MCF 10A (cell line): Measurements from ENCODE around the gene VOPP1. TPM values are rescaled to one million over a fixed set of nuclear protein-coding genes. Genes with fewer than 3 reads are reported as not detected.
A peak's percentile ranks its signal among the peaks of the same experiment; 100 is the strongest.

Experiments
- BruUV-seq: library from RNA; stranded (reverse); fragments of 400-500 nt; replicated peaks from 2 replicates; lab custom pipeline; 2021; lab: Mats Ljungman, UMichigan
- CTCF ChIA-PET: fragments of 300-600 bp; sonication (Branson Sonifier 250); formaldehyde crosslinking; extraction: SDS; loops from one replicate; lab custom pipeline; 2021; ENCODE audit warnings: antibody characterized with exemption, inconsistent platforms; lab: Yijun Ruan, JAX
- POLR2A ChIA-PET: fragments of 300-600, 350-650 bp; sonication (Branson Sonifier 250); formaldehyde crosslinking; extraction: SDS; loops from one replicate; lab custom pipeline; 2020; ENCODE audit warnings: antibody characterized with exemption, inconsistent platforms; lab: Yijun Ruan, JAX
- DNase-seq: peaks from one replicate; pipeline ENCODE4 v3.0.0-alpha.2; 2018; ENCODE audit not compliant: unreplicated experiment
- H3K27ac Mint-ChIP-seq: one replicate; pipeline ENCODE4 v1.8.0; 2022; ENCODE audit warnings: mild to moderate bottlenecking, low read depth, mixed read lengths; ENCODE audit not compliant: unreplicated experiment
- H3K27me3 Mint-ChIP-seq: one replicate; pipeline ENCODE4 v1.8.0; 2022; ENCODE audit warnings: mixed read lengths; ENCODE audit not compliant: insufficient read depth, unreplicated experiment
- H3K36me3 Mint-ChIP-seq: one replicate; pipeline ENCODE4 v1.8.0; 2022; ENCODE audit warnings: mild to moderate bottlenecking, moderate library complexity, mixed read lengths; ENCODE audit not compliant: insufficient read depth, unreplicated experiment
- H3K4me1 Mint-ChIP-seq: one replicate; pipeline ENCODE4 v1.8.0; 2022; ENCODE audit warnings: mixed read lengths; ENCODE audit not compliant: insufficient read depth, unreplicated experiment
- H3K4me3 Mint-ChIP-seq: one replicate; pipeline ENCODE4 v1.8.0; 2022; ENCODE audit warnings: mild to moderate bottlenecking, moderate library complexity, mixed read lengths; ENCODE audit not compliant: unreplicated experiment
- H3K9me3 Mint-ChIP-seq: one replicate; pipeline ENCODE4 v1.8.0; 2022; ENCODE audit warnings: mixed read lengths; ENCODE audit not compliant: unreplicated experiment
- CTCF ChIP-seq: fragments of 200-600 bp; IDR thresholded peaks from one replicate; pipeline ENCODE4 v1.8.0; 2022; ENCODE audit warnings: antibody characterized with exemption, mild to moderate bottlenecking; ENCODE audit not compliant: unreplicated experiment
- intact Hi-C: fragments of 100-400 bp; cut with micrococcal nuclease; formaldehyde crosslinking; loops from 2 replicates; pipeline ENCODE4 v1.14.1; 2022
- total RNA-seq: library from RNA; stranded (reverse); gene quantifications from 2 replicates; pipeline ENCODE4 v1.2.3, GENCODE V29; 2022

The VOPP1 gene
- total RNA-seq, 1 experiment from 2014 or later = 29.2 TPM

- Mint-ChIP-seq H3K36me3 (peaks cover 14% of the 10 kb centered on the region), H3K4me1 (peaks cover 42% of the 10 kb centered on the region), H3K9me3 (no peaks in the 10 kb centered on the region), H3K27me3 (no peaks in the 10 kb centered on the region), H3K4me3 (no peak overlapping the region), H3K27ac (no peak overlapping the region)
- ChIA-PET CTCF (interaction anchor here (0.8 to 2.2 kb wide), 3 partner anchors 9 to 131 kb away, joined by 4 to 5 read pairs (median 4); no protein-coding TSS in a partner anchor), POLR2A (interaction anchor here (4.3 kb wide), 1 partner anchor 17 kb away, joined by 40 read pairs; the partner anchor contains the start of gene VOPP1)
- BruUV-seq = no TSS peak
- intact Hi-C loops = no loop called here
- TF ChIP-seq CTCF = no peak
- no peak for DNase-seq
Observed at GRCh38 chr7:55555160-55555559, 17.1 kb downstream of the VOPP1 start.

- POLR2A ChIA-PET = interaction anchor here (0.7 to 4.3 kb wide), 3 partner anchors 10 to 18 kb away, joined by 3 to 40 read pairs (median 5); partner anchors contain the start of gene VOPP1
- H3K4me1 Mint-ChIP-seq = peaks cover 42% of the 10 kb centered on the region
Observed at GRCh38 chr7:55554038-55554437, 18.3 kb downstream of the VOPP1 start.

GRCh38 chr7:55553024-55553345 lies 19.3 kb downstream of the VOPP1 start:
- H3K4me3 Mint-ChIP-seq = no peak overlapping the region

More at GRCh38 chr7:55554038-55554437, 18.3 kb downstream of the VOPP1 start:
- no peak for DNase-seq
- intact Hi-C loops = no loop called here
- Mint-ChIP-seq H3K27ac (no peak overlapping the region), H3K9me3 (no peaks in the 10 kb centered on the region), H3K27me3 (no peaks in the 10 kb centered on the region), H3K36me3 (peaks cover 14% of the 10 kb centered on the region), H3K4me3 (no peak overlapping the region)
- CTCF ChIA-PET = interaction anchor here (0.6 to 2.2 kb wide), 5 partner anchors 10 to 299 kb away, joined by 3 to 5 read pairs (median 3); no protein-coding TSS in a partner anchor
- TF ChIP-seq CTCF = no peak
- no TSS peak for BruUV-seq

More at GRCh38 chr7:55553024-55553345, 19.3 kb downstream of the VOPP1 start:
- H3K36me3 Mint-ChIP-seq = peaks cover 14% of the 10 kb centered on the region
- no peak for TF ChIP-seq CTCF
- BruUV-seq = no TSS peak
- no peak for DNase-seq
- H3K27ac Mint-ChIP-seq = peak overlapping the region; percentile 75
- POLR2A ChIA-PET = interaction anchor here (1.1 to 4.3 kb wide), 5 partner anchors 11 to 21 kb away, joined by 3 to 40 read pairs (median 4); partner anchors contain the start of gene VOPP1
- intact Hi-C loops = no loop called here
- H3K9me3 Mint-ChIP-seq = no peaks in the 10 kb centered on the region
- H3K4me1 Mint-ChIP-seq = peaks cover 51% of the 10 kb centered on the region
- CTCF ChIA-PET = interaction anchor here (2.2 kb wide), 1 partner anchor 11 kb away, joined by 5 read pairs; no protein-coding TSS in a partner anchor
- H3K27me3 Mint-ChIP-seq = no peaks in the 10 kb centered on the region
